DOHH2 (cell line): Measurements from ENCODE around the gene RRP1.

ENCODE experiments used
- H3F3A ChIP-seq: fragments of 200-600 bp; sonication (generic), shearing (Covaris generic); 2 replicates; pipeline ENCODE4 v1.6.0; 2016; ENCODE audit warnings: antibody characterized with exemption, mild to moderate bottlenecking; ENCODE audit not compliant: control insufficient read depth, insufficient read depth
- H3K27ac ChIP-seq: fragments of 200-600 bp; sonication (generic); 2 replicates; pipeline ENCODE4 v1.5.1; 2014; ENCODE audit warnings: low read depth, mild to moderate bottlenecking, low read length, moderate library complexity
- H3K27me3 ChIP-seq: fragments of 200-600 bp; sonication (generic); 2 replicates; pipeline ENCODE4 v1.6.1; 2014; ENCODE audit warnings: mild to moderate bottlenecking, low read length, mixed read lengths; ENCODE audit not compliant: control insufficient read depth
- H3K36me3 ChIP-seq: fragments of 200-600 bp; sonication (generic); 2 replicates; pipeline ENCODE4 v1.6.1; 2014; ENCODE audit warnings: mild to moderate bottlenecking, low read length, moderate library complexity, mixed read lengths; ENCODE audit not compliant: control insufficient read depth
- H3K4me1 ChIP-seq: fragments of 200-600 bp; sonication (generic); 2 replicates; pipeline ENCODE4 v1.6.1; 2014; ENCODE audit warnings: mild to moderate bottlenecking, low read length, mixed read lengths; ENCODE audit not compliant: control insufficient read depth
- H3K4me2 ChIP-seq: fragments of 200-600 bp; sonication (generic); 2 replicates; pipeline ENCODE4 v1.6.0; 2014; ENCODE audit warnings: mild to moderate bottlenecking, low read length, moderate library complexity
- H3K4me3 ChIP-seq: fragments of 200-600 bp; sonication (generic); 2 replicates; pipeline ENCODE4 v1.5.1; 2014; ENCODE audit warnings: mild to moderate bottlenecking, low read length, mixed read lengths
- H3K79me2 ChIP-seq: fragments of 200-600 bp; sonication (generic); 2 replicates; pipeline ENCODE4 v1.6.1; 2014; ENCODE audit warnings: mild to moderate bottlenecking, low read length, mixed read lengths; ENCODE audit not compliant: control insufficient read depth
- H3K9me2 ChIP-seq: fragments of 200-600 bp; sonication (generic); replicated peaks from 2 replicates; pipeline ENCODE4 v1.6.1; 2014; ENCODE audit warnings: mild to moderate bottlenecking, low read length, mixed read lengths; ENCODE audit not compliant: control insufficient read depth
- H3K9me3 ChIP-seq: fragments of 200-600 bp; sonication (generic); 2 replicates; pipeline ENCODE4 v1.6.1; 2014; ENCODE audit warnings: antibody characterized with exemption, low read length, mixed read lengths; ENCODE audit not compliant: control insufficient read depth, insufficient read depth
- H4K20me1 ChIP-seq: fragments of 200-600 bp; sonication (generic); 2 replicates; pipeline ENCODE4 v1.6.0; 2014; ENCODE audit warnings: low read depth, mild to moderate bottlenecking, antibody characterized with exemption, low read length, moderate library complexity; ENCODE audit not compliant: control insufficient read depth, insufficient read depth
- EZH2phosphoT487 ChIP-seq: fragments of 200-600 bp; sonication (generic); IDR thresholded peaks from 2 replicates; pipeline ENCODE4 v1.6.1; 2017; ENCODE audit warnings: borderline replicate concordance, mild to moderate bottlenecking, antibody characterized with exemption, low read length, moderate library complexity, mixed read lengths
- TF ChIP-seq, protein P1 (sequence below): fragments of 200-600 bp; sonication (generic); IDR thresholded peaks from one replicate; pipeline ENCODE4 v1.5.1; 2014; ENCODE audit warnings: antibody characterized with exemption, mild to moderate bottlenecking, low read depth, low read length; ENCODE audit not compliant: poor library complexity, severe bottlenecking

The RRP1 gene

GRCh38 chr21:43849532-43850299, 60.3 kb downstream of the RRP1 start:
- Histone ChIP-seq H4K20me1 (no peaks in the 10 kb centered on the region), H3F3A (no peaks in the 10 kb centered on the region), H3K27me3 (peaks cover 10% of the 10 kb centered on the region; the same call in 1 of the 2 replicates), H3K4me3 (no peak overlapping the region), H3K9me2 (no peaks in the 10 kb centered on the region), H3K27ac (no peak overlapping the region), H3K4me2 (no peak overlapping the region), H3K4me1 (peaks cover 3% of the 10 kb centered on the region), H3K9me3 (no peaks in the 10 kb centered on the region), H3K36me3 (no peaks in the 10 kb centered on the region), H3K79me2 (no peaks in the 10 kb centered on the region)
- no peak for TF ChIP-seq EZH2phosphoT487
- TF ChIP-seq, protein P1, sequence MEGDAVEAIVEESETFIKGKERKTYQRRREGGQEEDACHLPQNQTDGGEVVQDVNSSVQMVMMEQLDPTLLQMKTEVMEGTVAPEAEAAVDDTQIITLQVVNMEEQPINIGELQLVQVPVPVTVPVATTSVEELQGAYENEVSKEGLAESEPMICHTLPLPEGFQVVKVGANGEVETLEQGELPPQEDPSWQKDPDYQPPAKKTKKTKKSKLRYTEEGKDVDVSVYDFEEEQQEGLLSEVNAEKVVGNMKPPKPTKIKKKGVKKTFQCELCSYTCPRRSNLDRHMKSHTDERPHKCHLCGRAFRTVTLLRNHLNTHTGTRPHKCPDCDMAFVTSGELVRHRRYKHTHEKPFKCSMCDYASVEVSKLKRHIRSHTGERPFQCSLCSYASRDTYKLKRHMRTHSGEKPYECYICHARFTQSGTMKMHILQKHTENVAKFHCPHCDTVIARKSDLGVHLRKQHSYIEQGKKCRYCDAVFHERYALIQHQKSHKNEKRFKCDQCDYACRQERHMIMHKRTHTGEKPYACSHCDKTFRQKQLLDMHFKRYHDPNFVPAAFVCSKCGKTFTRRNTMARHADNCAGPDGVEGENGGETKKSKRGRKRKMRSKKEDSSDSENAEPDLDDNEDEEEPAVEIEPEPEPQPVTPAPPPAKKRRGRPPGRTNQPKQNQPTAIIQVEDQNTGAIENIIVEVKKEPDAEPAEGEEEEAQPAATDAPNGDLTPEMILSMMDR = no peak

DNA sequence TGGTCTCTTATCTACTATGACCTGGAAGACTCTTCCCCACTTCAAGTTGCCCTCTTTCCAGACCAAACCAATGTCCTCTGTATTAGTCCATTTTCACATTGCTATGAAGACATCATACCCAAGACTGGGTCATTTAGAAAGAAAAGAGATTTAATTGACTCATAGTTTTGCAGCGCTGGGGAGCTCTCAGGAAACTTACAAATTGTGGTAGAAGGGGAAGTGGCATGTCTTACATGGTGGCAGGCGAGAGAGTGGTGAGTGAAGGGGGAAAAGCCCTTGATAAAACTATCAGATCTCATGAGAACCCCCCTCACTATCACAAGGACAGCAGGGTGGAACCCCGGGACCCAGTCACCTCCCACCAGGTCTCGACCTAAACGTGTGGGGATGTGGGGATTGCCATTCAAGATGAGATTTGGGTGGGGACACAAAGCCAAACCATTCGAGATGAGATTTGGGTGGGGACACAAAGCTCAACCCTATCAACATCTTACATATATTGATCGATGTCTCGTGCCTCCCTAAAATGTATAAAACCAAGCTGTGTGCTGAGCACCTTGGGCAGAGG, 61.4 kb downstream of the RRP1 start:
- no peaks in the 10 kb centered on the region for H3K9me2 ChIP-seq
- H3K4me2 ChIP-seq = no peak overlapping the region
- H3K36me3 ChIP-seq = no peaks in the 10 kb centered on the region
- peaks cover 14% of the 10 kb centered on the region for H3K4me1 ChIP-seq
- TF ChIP-seq EZH2phosphoT487 = no peak
- TF ChIP-seq, protein P1 = no peak
- no peak overlapping the region for H3K4me3 ChIP-seq
- peaks cover 14% of the 10 kb centered on the region; the same call in 1 of the 2 replicates for H3K27me3 ChIP-seq
- no peaks in the 10 kb centered on the region for H4K20me1 ChIP-seq
- no peaks in the 10 kb centered on the region for H3F3A ChIP-seq
- no peaks in the 10 kb centered on the region for H3K79me2 ChIP-seq
- H3K9me3 ChIP-seq = no peaks in the 10 kb centered on the region
- H3K27ac ChIP-seq = no peak overlapping the region

DNA sequence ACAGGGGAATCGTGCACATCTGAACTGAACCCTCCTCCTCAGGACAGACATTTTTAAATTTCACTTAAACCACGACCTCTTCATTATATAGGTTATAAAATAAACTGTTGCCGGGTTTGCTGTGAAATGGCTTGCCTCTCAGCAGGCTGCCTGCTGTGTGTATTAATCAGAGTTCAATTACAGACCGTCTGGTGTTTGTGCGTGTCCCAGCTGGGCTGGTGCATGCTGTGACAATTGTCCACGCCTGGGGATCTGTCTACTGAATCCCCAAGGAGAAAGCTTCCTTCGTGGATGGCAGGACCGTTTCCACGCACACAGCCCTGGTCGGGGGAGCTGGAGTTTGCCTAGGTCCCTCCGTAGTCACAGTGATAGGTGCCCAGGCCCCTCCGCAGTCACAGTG, 62.2 kb downstream of the RRP1 start:
- Histone ChIP-seq H3K27me3 (peaks cover 17% of the 10 kb centered on the region; the same call in 1 of the 2 replicates), H3F3A (no peaks in the 10 kb centered on the region), H4K20me1 (no peaks in the 10 kb centered on the region), H3K4me3 (no peak overlapping the region), H3K9me2 (no peaks in the 10 kb centered on the region), H3K36me3 (no peaks in the 10 kb centered on the region), H3K9me3 (no peaks in the 10 kb centered on the region), H3K79me2 (no peaks in the 10 kb centered on the region), H3K4me2 (no peak overlapping the region), H3K4me1 (peaks cover 15% of the 10 kb centered on the region), H3K27ac (no peak overlapping the region)
- TF ChIP-seq, protein P1 = no peak
- no peak for TF ChIP-seq EZH2phosphoT487
